Epithelial cell of proximal tubule (primary cell): Measurements from ENCODE around the gene PDE2A. TPM values are rescaled to one million over a fixed set of nuclear protein-coding genes. Genes with fewer than 3 reads are reported as not detected.

ENCODE experiments used
- DNase-seq: peaks from one replicate; pipeline ENCODE4 v3.0.0-alpha.2; 2011; ENCODE audit warnings: low read depth
- H3K4me3 ChIP-seq: 2 replicates; pipeline ENCODE4 v1.5.1; 2011; ENCODE audit warnings: low read depth, mild to moderate bottlenecking, low read length
- CTCF ChIP-seq: conservative IDR thresholded peaks from 2 replicates; pipeline ENCODE4 v1.5.1; 2012; ENCODE audit warnings: low read depth, mild to moderate bottlenecking, low read length
- total RNA-seq: library from RNA; depleted of rRNA; stranded (reverse); fragments of >200 nt; gene quantifications from 2 replicates; pipeline ENCODE4 v1.2.3, GENCODE V29; 2015

PDE2A gene
- total RNA-seq, 1 donor from 2014 or later: 0.69 TPM

GRCh38 chr11:72685560-72686480 is 11.6 kb upstream of the PDE2A start:
- H3K4me3 ChIP-seq: no peak overlapping the region
- DNase-seq: no peak
- TF ChIP-seq CTCF: no peak

DNA sequence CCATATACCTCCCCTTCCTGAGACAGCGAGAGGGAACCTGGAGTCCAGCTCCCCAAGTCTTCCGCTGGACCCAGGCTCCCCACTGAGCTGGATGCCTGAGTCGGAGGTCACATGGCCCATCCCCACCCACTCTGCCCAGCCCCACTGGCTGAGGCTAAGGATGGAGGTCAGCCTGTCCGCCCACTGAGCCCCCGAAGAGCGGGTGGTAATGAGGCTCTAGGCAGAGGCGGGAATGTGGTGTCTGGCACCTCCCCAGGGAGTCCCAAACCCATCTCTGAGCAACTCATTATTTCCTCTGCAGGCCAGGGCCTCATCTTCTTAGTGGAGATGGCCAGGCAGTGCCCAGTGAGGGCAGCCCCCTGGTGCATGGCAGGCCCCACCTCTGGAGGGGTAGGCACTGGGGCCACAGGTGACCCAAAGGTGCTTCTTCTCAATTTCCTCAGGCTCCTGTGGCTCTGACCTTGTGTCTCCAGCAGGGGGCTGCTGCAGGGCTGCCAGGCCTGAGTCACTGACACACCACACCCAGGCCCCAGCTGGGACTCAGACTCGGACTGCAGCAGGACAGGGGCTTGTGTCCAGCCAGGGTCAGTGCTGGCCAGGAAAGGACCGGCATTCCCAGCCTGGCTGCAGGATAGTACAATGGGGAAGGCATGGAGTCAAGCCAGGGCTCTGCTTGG is 10.2 kb upstream of the PDE2A start:
- H3K4me3 ChIP-seq: no peak overlapping the region
- peak; percentile 69 for TF ChIP-seq CTCF
- no peak for DNase-seq

GRCh38 chr11:72683782-72684200 is 9.6 kb upstream of the PDE2A start:
- no peak for DNase-seq
- H3K4me3 ChIP-seq: no peak overlapping the region
- TF ChIP-seq CTCF: peak; percentile 92

- no peak for DNase-seq
- H3K4me3 ChIP-seq: no peak overlapping the region
- TF ChIP-seq CTCF: no peak
Measured at GRCh38 chr11:72682858-72683243, 8.6 kb upstream of the PDE2A start.

DNA sequence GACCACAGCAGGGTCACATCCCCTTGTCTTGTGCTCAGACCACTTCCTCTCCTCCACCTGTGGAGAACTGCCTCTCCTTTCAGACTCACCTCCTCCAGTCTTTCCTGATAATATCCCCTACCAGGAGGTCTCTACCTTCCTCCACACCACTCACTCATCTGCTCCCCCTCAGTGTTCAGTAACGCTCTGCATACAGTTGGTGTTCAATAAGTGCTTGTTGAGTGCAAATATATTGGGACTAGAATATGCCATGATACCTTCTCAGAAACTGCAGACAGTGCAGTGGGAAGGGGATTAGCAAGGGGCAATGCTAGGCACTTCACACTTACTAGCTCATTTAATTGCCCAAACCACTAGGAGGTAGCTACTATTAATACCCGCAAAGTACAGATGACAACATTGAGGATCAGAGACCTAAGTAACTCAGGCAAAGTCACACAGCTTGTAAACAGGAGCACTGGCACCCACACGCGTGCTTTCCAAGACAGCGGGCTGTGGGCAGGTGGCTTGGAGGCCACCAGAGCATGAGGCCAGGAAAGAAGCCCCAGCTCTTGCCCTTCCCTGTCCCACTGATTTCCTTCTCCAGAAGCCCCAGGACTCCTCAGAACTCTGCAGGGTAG is 8.1 kb upstream of the PDE2A start:
- no peak overlapping the region for H3K4me3 ChIP-seq
- DNase-seq: no peak
- no peak for TF ChIP-seq CTCF

GRCh38 chr11:72681226-72682153 is 7.3 kb upstream of the PDE2A start:
- TF ChIP-seq CTCF: no peak
- no peak for DNase-seq

More at GRCh38 chr11:72681226-72682153, 7.3 kb upstream of the PDE2A start:
- H3K4me3 ChIP-seq: no peak overlapping the region
